Esophagus muscularis mucosa (tissue), 4 donors: Measurements from ENCODE around the gene CIC. TPM values are rescaled to one million over a fixed set of nuclear protein-coding genes. Genes with fewer than 3 reads are reported as not detected.

Experiments
- DNase-seq: peaks from one replicate; pipeline ENCODE4 v3.0.0-alpha.2; 2017; ENCODE audit errors: extremely low spot score
- H3K27ac ChIP-seq, 4 donors: fragments of 200-600 bp; sonication (generic); replicated peaks in 1 of 4; 1 replicate in 3 of 4; 2 replicates in 1 of 4; pipeline ENCODE4 v1.5.1; 2016 to 2019; ENCODE audit warnings: mild to moderate bottlenecking in 1 of 4
- H3K27me3 ChIP-seq, 4 donors: fragments of 200-600 bp; sonication (generic); one replicate each; pipeline versions ENCODE4 v1.5.1 to v1.6.0; 2016 to 2019
- H3K36me3 ChIP-seq, 4 donors: fragments of 200-600 bp; sonication (generic); one replicate each; pipeline ENCODE4 v1.5.1; 2016 to 2019
- H3K4me1 ChIP-seq, 4 donors: fragments of 200-600 bp; sonication (generic); one replicate each; pipeline ENCODE4 v1.5.1; 2016 to 2019
- H3K4me3 ChIP-seq, 4 donors: fragments of 200-600 bp; sonication (generic); 1 replicate in 2 of 4; 2 replicates in 2 of 4; pipeline ENCODE4 v1.5.1; 2016 to 2019; ENCODE audit warnings: mild to moderate bottlenecking in 4 of 4, moderate library complexity in 1 of 4
- H3K9me3 ChIP-seq, 4 donors: fragments of 200-600 bp; sonication (generic); 1 replicate in 3 of 4; 2 replicates in 1 of 4; pipeline ENCODE4 v1.5.1; 2016 to 2019
- EP300 ChIP-seq: sonication (generic); formaldehyde crosslinking; IDR thresholded peaks from one replicate; pipeline ENCODE4 v1.6.1; 2017; ENCODE audit warnings: antibody characterized with exemption
- POLR2A ChIP-seq: fragments of 450-650 bp; IDR thresholded peaks from one replicate; pipeline ENCODE4 v1.6.1; 2017; ENCODE audit warnings: antibody characterized with exemption, moderate library complexity, mild to moderate bottlenecking, low read depth
- POLR2AphosphoS5 ChIP-seq, 2 donors: sonication (generic); formaldehyde crosslinking; IDR thresholded peaks; one replicate each; pipeline ENCODE4 v1.6.1; 2017; ENCODE audit warnings: antibody characterized with exemption in 2 of 2
- WGBS: methylation state at CpG from one replicate; pipeline ENCODE4 v1.1.5; 2018; 5-methylcytosine and 5-hydroxymethylcytosine counted together
- intact Hi-C: fragments of 100-400 bp; cut with DNase I; formaldehyde crosslinking; loops from one replicate; pipeline ENCODE4 v1.15.1; 2023
- total RNA-seq, 4 donors: library from RNA; depleted of rRNA; stranded (reverse); fragments of >200 nt; gene quantifications; one replicate each; pipeline versions ENCODE4 v1.1.0 to v1.2.1, GENCODE V29; 2016
- TF ChIP-seq, protein P1 (sequence below), 3 experiments: fragments of 200-600 bp in 2 of 3; fragments of 450-650 bp in 1 of 3; sonication (generic) in 2 of 3; IDR thresholded peaks; one replicate each; pipeline ENCODE4 v1.5.1; 2017 to 2019; ENCODE audit warnings: antibody characterized with exemption in 3 of 3, mild to moderate bottlenecking in 2 of 3, moderate library complexity in 1 of 3

The CIC gene
- total RNA-seq, 4 donors from 2014 or later = 37.8 to 74.2 (median 56.3) TPM

DNA sequence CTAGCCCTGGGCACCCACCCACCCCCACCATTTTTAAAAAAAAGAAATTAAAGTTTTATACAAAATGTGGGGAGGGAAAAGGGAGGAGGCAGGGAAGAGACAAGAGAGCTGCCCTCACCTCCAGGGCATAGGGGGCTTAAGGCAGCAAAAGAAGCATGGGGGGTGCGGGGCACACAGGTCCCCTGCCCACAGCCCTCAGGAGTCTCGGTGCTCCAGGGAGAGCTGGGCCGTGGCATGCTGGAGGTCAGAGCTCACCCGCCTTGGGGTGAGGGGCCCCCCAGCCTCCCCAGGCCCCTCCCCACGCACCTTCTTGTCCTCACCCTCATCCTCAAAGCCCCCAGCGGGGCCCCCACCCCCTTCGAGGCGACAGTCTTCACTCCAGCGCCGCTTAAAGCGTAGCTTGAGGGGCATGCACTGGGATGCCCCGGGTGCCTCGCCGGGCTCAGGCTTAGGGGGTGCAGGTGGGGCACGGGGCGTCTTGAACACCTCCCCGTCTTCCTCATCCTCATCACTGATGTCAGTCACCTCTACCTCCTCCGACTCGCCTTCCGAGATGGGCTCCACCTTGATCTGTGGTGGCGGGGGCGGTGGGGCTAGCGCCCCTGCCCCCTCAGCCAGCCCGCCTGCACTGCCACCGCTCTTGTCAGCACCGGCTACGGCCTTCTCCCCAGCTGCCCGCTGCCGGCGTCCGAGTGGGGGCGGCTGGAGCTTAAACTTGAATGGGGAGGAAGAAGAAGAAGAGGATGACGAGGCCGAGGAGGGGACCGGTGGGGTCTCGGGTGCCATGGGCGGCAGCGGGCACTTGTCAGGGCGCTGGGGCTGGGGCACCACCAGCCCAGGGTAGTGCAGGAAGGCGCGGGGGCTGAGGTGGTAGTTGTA, 20.5 kb upstream of the CIC start:
- intact Hi-C loops = loop anchor here (5.0 kb wide), 1 partner anchor 49 kb away; no protein-coding TSS in a partner anchor
- H3K36me3 ChIP-seq = peaks cover 5 to 37% (median 23%) of the 10 kb centered on the region in 4 donors
- TF ChIP-seq EP300 (no peak), POLR2AphosphoS5 (IDR thresholded peaks at IDR 0.05) (no peak), POLR2A (no peak)
- H3K4me1 ChIP-seq = peaks cover 78 to 94% (median 86%) of the 10 kb centered on the region in 4 donors
- WGBS = 79% methylated on average over 36 of the region's 41 CpGs
- H3K27me3 ChIP-seq = no peaks in the 10 kb centered on the region
- no peak overlapping the region for H3K4me3 ChIP-seq
- no peaks in the 10 kb centered on the region for H3K9me3 ChIP-seq
- DNase-seq = no peak
- H3K27ac ChIP-seq = peak overlapping the region; percentile 100

GRCh38 chr19:42249149-42249750, 19.8 kb upstream of the CIC start:
- Histone ChIP-seq H3K27me3 (no peaks in the 10 kb centered on the region), H3K9me3 (no peaks in the 10 kb centered on the region), H3K4me1 (peaks cover 72 to 86% (median 79%) of the 10 kb centered on the region in 4 donors), H3K4me3 (no peak overlapping the region), H3K27ac (peak overlapping the region; percentile 100), H3K36me3 (peaks cover 5 to 37% (median 23%) of the 10 kb centered on the region in 4 donors)
- TF ChIP-seq, protein P1, sequence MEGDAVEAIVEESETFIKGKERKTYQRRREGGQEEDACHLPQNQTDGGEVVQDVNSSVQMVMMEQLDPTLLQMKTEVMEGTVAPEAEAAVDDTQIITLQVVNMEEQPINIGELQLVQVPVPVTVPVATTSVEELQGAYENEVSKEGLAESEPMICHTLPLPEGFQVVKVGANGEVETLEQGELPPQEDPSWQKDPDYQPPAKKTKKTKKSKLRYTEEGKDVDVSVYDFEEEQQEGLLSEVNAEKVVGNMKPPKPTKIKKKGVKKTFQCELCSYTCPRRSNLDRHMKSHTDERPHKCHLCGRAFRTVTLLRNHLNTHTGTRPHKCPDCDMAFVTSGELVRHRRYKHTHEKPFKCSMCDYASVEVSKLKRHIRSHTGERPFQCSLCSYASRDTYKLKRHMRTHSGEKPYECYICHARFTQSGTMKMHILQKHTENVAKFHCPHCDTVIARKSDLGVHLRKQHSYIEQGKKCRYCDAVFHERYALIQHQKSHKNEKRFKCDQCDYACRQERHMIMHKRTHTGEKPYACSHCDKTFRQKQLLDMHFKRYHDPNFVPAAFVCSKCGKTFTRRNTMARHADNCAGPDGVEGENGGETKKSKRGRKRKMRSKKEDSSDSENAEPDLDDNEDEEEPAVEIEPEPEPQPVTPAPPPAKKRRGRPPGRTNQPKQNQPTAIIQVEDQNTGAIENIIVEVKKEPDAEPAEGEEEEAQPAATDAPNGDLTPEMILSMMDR (IDR thresholded peaks at IDR 0.05) = no peak
- TF ChIP-seq POLR2A (no peak), EP300 (no peak), POLR2AphosphoS5 (IDR thresholded peaks at IDR 0.05) (no peak)
- DNase-seq = no peak
- intact Hi-C loops = loop anchor here (5.0 kb wide), 1 partner anchor 48 kb away; no protein-coding TSS in a partner anchor
- WGBS = 73% methylated on average over 21 of the region's 36 CpGs

GRCh38 chr19:42249769-42250168, 19.3 kb upstream of the CIC start:
- Histone ChIP-seq H3K4me1 (peaks cover 71 to 85% (median 77%) of the 10 kb centered on the region in 4 donors), H3K4me3 (no peak overlapping the region), H3K9me3 (no peaks in the 10 kb centered on the region), H3K27ac (peak overlapping the region; percentile 100), H3K36me3 (peaks cover 5 to 37% (median 23%) of the 10 kb centered on the region in 4 donors), H3K27me3 (no peaks in the 10 kb centered on the region)
- TF ChIP-seq POLR2AphosphoS5 (IDR thresholded peaks at IDR 0.05) (no peak), EP300 (no peak), POLR2A (no peak)
- TF ChIP-seq, protein P1 (IDR thresholded peaks at IDR 0.05) = no peak
- 58% methylated on average over 3 of the region's 6 CpGs for WGBS
- no peak for DNase-seq
- intact Hi-C loops = loop anchor here (5.0 kb wide), 1 partner anchor 48 kb away; no protein-coding TSS in a partner anchor

DNA sequence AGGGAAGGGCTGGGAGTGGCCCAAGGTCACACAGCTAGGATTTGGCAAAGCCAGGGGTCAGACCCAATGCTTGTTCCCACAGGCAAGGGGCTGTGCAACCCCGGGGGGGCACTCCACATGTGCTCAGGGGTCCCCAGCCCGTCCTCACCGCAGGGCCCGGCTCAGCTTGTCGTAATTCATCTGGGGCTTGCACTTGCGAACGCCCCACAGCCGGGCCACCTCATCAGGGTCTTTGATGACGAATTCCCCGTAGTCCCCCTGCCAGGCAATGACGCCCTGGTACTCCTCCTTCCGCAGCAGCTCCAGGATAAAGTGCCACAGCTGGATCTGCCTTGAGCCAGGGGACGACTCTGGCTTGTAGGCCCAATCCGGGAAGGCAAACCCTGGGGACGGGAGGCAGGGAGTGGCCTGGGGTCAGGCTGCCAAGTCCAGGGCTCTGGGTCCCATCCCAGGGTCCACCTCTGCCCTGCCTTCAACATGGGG, 18.8 kb upstream of the CIC start:
- peaks cover 5 to 37% (median 23%) of the 10 kb centered on the region in 4 donors for H3K36me3 ChIP-seq
- peak overlapping the region; percentile 100 for H3K27ac ChIP-seq
- no peaks in the 10 kb centered on the region for H3K9me3 ChIP-seq
- H3K4me3 ChIP-seq = peak overlapping the region; percentile 85 to 98 (median 96)
- H3K27me3 ChIP-seq = no peaks in the 10 kb centered on the region
- 40% methylated on average over 8 of the region's 15 CpGs for WGBS
- TF ChIP-seq, protein P1 (IDR thresholded peaks at IDR 0.05) = no peak
- no peak for TF ChIP-seq POLR2A
- peak in 1 of 2 donors; percentile 12 for TF ChIP-seq POLR2AphosphoS5 (IDR thresholded peaks at IDR 0.05)
- no peak for TF ChIP-seq EP300
- intact Hi-C loops = no loop called here
- peaks cover 66 to 81% (median 73%) of the 10 kb centered on the region in 4 donors for H3K4me1 ChIP-seq
- no peak for DNase-seq
